Right ventricle myocardium superior (tissue), 1 donor: ENCODE results near the gene S100A13. TPM values are rescaled to one million over a fixed set of nuclear protein-coding genes. Genes with fewer than 3 reads are reported as not detected.
"Not testable (repeated sequence)": the region's sequence is repeated elsewhere in the genome, so short reads cannot be mapped to it uniquely, and the experiment has no call there.

Experiments
- ATAC-seq: fragments of 200-7000 bp; cut with Tn5 transposase; one replicate; pipeline ENCODE4 v1.9.1; 2020; ENCODE audit warnings: mild to moderate bottlenecking; ENCODE audit not compliant: poor library complexity
- DNase-seq: peaks from one replicate; pipeline ENCODE4 v3.0.0-alpha.2; 2020
- intact Hi-C: fragments of 100-400 bp; cut with DNase I; formaldehyde crosslinking; loops from one replicate; pipeline ENCODE4 v1.11.2; 2022
- total RNA-seq: library from RNA; stranded (reverse); fragmentation: NEBNext Ultra II Directional; extraction: Animal tissue kit (Norgen Biotek cat#: 25700); gene quantifications from one replicate; pipeline ENCODE4 v1.2.1, GENCODE V29; 2021
- donor health status: DM: no; HTN: yes; CAD: no; lungs with severe emphysema.

The S100A13 gene
- total RNA-seq, 1 donor from 2014 or later, result 153 TPM

DNA sequence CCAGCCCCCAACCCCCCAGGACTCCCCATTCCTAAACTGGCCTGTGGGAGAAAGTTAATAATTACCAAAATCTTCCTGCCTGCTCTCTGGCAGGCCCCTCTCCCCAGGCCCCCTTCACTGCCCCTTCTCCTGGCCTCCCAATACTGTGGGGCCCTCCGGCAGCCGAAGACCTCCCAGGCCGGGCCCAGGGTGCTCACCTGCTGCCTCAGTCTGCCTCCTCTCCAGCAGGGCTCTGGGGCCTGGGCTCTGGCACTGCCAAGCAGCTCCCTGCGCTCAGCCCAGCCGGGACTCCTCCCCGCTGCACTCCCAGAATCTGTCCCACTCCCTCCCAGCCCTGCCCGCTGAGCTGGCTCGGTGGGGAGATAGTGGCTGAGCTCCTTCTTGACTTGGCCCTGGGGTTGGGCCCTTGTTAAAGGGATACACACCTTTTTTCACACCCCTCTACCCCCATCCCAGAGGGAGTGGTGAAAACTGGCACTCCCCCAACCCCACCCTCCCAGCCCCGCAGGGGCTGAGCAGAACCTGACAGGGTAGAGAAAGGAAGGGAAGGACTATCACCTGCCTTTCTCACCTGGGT lies 14.5 kb downstream of the S100A13 start, which contains the start of gene S100A16:
TSS of gene S100A16 (minus strand) at position 383 of the 577 bp plus-strand sequence. CDS start 4,986 bp downstream, outside the sequence.
- ATAC-seq (peak; percentile 86), DNase-seq (peak; percentile 86)
- intact Hi-C loops, result no loop called here

DNA sequence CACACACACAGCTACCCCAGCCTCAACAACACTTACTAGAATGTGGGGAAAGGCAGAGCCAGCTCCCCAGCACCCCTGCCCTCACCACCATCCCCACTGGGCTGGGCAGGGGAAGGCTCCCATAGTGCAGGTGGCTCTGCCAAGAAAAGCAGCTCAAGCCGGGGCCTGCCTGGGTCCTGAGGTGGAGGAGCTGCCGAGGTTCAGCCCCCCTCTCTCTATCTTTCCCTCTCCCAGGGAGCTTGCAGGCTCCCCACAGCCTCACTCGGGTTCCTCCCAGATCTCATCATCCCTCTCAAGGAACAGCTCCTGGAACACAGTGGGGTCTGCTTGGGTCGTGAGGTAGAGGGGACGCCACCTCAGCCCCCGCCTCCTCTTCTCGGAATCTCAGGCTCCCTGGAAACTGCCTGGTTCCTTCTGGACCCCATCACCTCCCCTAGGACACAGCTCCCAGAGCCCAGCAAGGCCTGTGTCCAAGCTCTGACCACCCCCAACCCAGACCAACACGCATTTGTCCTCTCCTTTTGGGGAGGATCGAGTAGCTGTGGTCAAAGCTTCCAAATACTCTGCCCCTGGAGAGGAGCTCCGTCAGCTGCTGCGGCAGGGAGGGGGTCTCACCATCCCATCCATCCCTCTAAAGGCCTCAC lies 15.1 kb downstream of the S100A13 start:
- intact Hi-C loops, result no loop called here
- ATAC-seq (peak; percentile 11), DNase-seq (no peak)

DNA sequence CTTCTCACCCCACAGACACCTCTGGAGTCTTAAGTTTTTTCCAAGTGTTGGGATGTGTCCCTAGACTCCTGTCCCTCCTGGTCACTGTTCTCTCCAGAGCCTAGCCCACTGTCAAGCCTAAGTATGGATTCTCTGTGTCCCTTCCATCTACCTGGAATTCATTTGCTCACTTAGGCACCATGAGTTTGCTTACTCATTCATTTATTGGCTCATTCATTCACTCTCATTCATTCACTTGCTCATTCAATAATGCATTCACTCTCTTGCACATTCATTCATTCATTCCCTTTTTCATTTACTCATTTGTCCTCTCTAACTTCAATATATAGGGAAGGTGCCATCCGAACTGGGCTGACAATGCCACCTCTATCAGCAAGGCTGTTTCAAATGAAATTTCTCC lies 15.9 kb downstream of the S100A13 start:
- DNase-seq (no peak), ATAC-seq (no peak)
- intact Hi-C loops, result no loop called here

DNA sequence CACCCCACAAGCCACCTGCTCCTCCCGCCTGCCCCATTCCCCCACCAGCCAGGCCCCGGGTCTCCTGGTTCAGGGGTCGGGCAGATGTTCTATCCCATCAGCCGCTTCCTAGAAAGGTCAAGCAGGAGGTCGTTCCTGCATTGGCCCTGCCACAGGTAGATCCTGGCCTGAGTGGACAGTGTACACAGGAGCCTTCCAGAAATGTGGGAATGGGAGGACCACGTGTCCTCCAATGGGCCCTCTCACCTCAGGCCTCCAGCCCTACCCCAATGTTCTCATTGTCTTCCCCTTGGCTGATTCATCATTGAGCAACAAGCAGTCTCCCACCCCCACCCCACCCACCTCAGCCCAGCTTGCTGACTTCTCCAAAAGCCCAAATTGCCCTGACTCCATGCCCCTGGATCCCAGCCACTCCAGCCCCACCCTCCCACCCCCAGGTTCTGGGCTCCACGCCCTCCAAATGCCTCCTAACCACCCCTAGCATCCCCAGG lies 16.4 kb downstream of the S100A13 start:
- no peak for ATAC-seq
- intact Hi-C loops, result no loop called here

DNA sequence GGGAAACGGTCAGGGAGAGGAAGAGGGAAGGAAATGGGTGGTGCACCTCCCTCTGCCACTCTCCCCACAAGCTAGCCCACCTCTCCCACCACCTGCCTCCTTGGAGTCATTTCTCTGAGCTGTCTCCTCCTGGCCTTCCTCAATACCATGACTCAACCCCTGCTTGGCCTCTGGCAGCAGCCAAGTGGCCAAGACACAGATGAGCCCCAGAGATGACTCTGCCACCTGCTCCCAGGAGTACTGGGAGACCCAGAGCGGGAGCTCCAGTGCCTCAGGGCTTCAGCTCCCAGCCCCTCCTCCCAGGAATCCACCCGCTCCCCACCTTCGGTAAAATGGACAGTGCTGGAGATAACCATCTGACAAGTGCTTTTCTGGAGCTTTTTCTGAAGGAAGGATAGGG lies 17.0 kb downstream of the S100A13 start:
- intact Hi-C loops, result no loop called here
- DNase-seq, result no peak
- no peak for ATAC-seq

More for the DNA sequence above, 16.4 kb downstream of the S100A13 start:
- no peak for DNase-seq

DNA sequence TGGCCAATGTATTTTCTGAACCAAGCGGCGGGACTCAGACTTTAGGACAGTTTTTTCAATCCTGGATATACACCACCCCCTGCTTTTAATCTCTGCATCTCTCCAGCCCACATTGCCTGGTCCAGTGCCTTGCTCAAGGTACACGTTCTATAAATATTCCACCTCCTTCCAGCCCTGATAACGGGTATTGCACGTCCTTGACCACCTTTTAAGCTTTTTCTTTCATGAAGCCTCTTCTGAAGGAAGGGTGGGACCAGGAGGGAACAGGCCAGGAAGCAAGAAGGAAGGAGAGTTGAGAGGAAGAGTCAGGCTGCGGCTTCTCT lies 17.8 kb downstream of the S100A13 start:
- intact Hi-C loops, result no loop called here
- ATAC-seq (no peak), DNase-seq (no peak)

DNA sequence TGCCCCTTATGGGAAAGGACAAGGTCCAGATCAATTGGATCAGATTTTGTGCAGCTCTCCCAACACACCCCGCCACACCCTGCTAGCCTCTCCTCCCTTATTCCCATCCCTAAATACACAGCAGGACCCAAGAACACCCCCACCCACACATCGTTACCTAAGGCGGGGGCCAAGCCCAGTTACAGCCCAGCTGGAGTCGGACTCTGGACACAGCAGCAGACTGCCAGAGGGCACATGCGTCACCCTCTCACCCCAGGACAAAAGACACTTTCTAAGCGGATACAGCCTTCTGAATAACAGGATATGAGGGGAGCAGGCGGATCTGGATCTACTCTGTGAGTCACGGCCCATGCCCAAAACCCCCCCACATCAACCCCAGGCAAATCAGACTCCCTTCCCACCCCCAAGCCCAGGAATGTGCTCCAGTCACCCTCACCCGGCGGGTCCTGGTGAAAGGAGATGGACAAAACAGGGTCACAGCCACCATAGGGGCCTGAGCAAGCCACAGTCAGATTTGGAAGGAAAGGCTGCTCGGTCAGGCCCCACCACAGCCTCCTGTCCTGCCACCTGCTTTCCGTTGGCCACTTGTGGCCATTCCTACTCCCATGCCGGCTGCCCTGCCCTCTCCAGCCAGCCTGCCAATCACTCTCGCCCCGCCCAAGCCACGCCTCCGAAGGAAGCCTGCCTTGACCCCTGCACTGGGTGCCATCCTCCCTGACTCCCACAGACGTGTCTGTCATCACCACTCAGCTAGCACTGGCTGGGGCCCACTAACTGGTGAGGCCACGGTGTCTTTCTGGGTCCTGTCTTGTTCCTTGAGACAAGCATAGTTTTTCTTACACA lies 18.3 kb downstream of the S100A13 start:
- intact Hi-C loops, result no loop called here
- DNase-seq (peak; percentile 86), ATAC-seq (peak; percentile 62)

DNA sequence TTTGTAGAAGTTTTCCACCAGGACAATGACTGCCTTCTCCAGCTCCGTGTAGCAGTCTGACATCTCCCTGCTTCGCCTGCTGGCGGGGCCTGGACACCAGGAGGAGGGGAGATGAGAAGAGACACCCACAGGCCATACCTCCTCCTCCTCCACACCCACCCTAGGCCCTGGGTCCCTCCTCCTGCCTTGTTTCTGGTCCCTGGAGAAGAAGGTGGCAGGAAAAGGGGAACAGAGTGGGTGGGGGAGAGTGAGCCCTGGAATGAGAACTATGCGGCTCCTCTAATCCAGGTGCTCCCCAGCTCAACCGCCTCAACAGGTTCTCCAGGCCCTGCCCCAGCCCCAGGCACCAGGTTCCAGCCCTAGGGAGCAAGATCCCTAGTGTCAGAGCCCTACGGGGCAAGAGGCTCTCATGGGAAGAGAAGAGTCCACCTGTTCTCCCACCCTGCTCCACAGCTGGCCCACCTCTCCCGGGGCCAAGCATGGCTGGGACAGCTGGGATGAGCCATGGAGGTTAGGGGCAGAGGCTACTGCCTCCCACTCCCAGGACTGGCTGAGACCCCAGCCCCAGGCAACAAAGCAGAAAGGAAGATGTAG lies 19.1 kb downstream of the S100A13 start:
- intact Hi-C loops, result no loop called here
- no peak for DNase-seq
- ATAC-seq, result no peak

DNA sequence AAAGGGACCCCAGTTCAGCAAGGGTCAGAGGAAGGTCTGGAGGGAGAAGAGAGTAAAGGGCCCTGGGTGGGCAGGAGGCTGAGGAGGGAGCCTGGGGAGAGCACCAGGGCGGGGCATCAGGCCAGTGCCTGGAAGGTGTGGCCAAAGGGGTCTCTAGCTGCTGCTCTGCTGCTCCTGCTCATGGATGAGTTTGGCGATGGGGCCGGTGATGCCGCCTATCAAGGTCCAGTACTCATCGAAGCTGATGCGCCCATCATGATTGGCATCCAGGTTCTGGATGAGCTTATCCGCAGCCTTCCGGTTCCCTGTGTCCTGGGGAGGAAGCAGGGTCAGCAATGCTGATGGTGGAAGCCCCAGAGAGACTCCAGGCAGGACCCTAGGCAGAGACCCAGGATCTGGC lies 19.9 kb downstream of the S100A13 start:
- DNase-seq (no peak), ATAC-seq (no peak)
- intact Hi-C loops, result no loop called here

DNA sequence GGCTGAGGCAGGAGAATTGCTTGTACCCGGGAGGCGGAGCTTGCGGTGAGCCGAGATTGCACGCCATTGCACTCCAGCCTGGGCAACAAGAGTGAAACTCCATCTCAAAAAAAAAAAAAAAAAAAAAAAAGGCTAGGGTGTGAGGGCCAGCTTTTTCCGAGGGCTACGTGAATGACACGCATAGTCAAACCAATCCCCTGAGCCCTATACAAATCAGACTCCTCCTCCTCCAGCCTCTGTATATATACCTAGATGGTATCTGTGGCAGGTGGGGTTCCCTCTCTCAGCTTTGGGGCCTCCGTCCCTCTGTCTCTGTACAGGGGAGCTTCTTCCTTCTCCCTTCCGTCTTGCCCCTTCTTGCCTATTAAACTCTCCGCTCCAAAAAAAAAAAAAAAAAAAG lies 21.1 kb downstream of the S100A13 start:
- no peak for ATAC-seq
- intact Hi-C loops, result no loop called here

DNA sequence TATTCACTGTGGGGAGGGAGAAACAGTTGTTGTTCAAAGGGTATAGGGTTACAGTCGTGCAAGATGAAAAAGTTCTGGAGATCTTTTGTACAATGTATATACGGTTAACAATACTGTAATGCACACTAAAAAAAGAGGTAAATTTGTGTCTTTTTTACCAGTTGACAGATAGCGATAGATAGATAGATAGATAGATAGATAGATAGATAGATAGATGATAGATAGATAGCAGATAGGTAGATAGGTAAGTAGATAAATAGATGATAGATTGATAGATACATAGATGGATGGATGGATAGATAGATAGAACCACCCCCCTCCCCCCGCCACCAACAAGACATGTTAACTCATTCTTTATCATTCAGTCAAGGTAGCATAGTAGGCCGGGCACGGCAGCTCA lies 24.6 kb downstream of the S100A13 start:
- intact Hi-C loops, result no loop called here
- ATAC-seq (no peak), DNase-seq (no peak)

More for the DNA sequence above, 21.1 kb downstream of the S100A13 start:
- DNase-seq, result no peak

DNA sequence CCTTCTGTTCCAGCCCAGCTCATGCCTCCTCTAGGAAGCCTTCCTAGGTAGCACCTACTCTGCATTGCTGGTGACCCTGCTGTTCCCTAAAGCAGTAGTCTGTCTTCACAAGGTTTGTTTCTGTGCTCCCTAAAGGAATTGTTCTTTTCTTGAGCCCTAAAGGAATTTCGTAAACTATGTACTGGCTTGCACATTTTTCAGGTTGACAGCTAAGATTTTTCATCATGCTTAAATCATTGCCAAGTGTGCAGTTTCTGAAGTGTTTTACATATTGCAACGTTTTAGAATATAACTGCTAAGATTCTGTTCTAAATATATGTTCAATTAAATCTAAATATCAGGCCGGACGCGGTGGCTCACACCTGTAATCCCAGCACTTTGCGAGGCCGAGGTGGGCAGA lies 27.5 kb downstream of the S100A13 start:
- ATAC-seq (no peak), DNase-seq (no peak)
- intact Hi-C loops, result no loop called here

DNA sequence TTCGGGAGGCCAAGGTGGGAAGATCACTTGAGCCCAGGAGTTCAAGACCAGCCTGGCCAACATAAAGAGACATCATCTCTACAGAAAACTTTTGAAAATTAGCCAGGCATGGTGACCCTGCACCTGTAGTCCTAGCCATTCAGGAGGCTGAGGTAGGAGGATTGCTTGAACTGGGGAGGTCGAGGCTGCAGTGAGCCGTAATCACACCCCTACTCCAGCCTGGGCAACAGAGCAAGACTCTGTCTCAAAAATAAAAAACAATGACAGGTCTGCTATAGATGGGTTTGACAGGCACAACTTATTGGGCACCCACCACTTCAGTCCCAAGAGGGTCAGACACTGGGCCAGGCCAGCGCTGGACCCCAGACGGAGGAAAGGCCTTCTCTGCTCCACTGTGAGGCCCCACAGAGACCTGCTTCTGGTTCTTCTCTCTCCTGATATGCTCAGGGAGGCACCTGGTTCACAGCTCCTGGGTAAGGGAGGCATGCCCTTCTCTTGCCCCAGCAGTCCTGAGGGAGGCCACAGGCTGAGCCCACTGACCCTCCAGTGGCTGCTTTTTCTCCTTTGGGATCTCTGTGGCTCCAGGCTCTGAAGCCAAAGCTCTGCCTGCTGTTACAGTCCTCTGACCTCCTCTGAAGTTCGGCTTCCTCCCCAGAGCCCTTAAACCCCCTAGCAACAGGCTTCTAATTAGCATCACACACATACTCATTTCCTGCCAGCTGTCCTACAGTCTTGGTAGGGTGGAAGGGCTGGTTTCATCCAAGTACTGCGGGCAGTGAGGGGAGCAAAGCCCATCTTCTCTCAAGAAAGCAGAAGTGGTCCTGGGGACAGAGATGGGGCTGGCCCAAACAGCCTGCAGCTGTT lies 28.8 kb downstream of the S100A13 start:
- peak; percentile 27 for ATAC-seq
- no peak for DNase-seq
- intact Hi-C loops, result no loop called here

DNA sequence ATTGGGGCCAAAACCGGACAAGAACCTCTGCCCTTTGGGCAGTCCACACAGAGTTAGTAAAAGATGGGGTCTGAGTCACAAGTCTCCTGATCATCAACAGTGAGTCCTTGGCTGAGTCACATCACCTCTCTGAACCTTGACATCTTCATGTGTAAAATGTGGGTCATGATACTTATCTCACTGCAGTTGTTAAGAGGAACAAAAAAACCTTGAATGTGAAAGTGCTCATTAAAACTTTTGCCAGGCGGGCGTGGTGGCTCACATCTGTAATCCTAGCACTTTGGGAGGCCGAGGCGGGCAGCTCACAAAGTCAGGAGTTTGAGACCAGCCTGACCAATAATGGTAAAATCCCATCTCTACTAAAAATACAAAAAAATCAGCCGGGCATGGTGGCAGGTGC lies 30.1 kb downstream of the S100A13 start:
- DNase-seq (no peak), ATAC-seq (no peak)
- intact Hi-C loops, result no loop called here

DNA sequence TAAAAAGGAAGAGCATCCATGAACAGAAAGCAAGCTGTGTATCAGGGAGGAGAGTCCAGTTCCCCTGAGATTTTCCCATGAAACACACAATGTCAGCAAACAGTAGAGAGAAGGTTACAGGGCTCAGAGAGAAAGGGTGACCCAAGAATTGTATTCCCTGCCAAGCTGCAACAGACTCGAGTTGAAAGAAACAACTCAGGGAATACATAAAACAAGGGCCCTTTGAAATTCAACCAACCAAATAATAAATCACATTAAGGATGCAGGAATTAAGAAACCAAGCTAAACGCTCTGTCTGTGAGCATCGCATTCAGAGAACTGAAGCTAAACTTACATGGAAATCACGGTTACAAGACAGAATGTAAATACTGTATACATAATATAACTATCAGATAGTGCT lies 34.6 kb downstream of the S100A13 start:
- intact Hi-C loops, result no loop called here
- DNase-seq, result no peak
- no peak for ATAC-seq

DNA sequence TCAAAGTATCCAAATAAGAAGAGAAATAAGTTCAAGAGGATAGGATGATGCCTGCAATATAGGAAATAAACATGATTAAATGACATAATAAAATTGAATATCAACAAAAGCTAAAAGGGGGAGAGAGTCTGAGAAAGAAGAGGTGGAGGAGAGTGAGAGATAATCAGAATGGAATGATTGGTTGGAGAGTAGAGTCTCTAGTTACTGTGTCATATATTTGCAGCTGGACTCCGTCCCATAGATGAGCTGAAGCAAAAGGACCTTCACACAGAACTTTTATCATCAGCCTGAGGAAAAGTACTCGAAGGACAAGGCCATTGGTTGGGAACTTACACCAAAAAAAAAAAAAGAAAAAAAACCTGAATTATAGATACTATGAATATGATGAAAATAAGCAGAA lies 38.8 kb downstream of the S100A13 start:
- intact Hi-C loops, result no loop called here
- ATAC-seq (no peak), DNase-seq (no peak)

DNA sequence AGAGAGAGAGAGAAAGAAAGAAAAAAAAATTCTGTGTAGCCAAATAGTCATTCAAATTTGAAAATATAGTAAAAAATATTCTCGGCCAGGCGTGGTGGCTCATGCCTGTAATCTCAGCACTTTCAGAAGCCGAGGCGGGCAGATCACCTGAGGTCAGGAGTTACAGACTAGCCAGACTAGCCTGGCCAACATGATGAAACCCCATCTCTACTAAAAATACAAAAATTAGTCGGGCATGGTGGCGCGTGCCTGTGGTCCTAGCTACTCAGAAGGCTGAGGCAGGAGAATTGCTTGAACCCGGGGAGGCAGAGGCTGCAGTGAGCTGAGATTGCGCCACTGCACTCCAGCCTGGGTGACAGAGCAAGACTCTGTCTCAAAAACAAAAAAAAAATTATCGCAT lies 39.3 kb downstream of the S100A13 start:
- DNase-seq, intact Hi-C loops, ATAC-seq: not testable (repeated sequence)

DNA sequence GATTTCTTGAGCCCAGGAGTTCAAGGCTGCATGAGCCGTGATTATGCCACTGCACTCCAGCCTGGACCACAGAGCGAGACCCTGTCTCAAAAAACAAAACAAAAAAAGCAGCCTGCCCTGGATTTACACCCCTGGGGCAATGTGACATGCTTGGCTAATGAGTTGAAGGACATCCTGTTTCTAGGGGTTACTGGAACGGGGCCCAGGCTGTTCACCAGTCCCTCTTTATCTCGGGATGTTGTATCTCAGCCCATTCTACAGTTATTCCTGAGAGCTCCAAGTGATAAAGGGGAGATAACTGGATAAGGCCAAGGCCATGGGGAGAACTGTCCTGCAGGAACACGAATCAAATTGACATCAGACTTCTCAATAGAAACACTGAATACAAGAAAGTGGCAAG lies 40.0 kb downstream of the S100A13 start:
- intact Hi-C loops, result no loop called here
- ATAC-seq, result peak; percentile 74
- no peak for DNase-seq

DNA sequence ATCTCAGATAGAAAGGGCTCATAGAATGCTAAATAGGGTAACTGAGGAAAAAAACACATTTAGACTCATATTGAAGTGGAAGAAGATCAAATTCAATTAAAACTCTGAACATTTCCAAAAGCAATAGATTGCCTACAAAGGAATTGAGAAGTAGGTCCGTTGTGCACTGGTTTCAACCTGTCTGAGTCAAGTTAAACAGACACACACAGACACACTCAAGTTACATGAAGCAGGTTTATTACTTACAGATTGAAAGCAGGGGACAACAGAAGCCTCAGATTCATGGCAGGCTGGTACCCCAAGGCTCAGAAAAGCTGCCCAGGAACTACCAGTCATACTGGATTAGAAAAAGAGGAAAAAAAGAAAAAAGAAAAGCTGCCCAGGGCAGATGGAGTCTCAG lies 41.0 kb downstream of the S100A13 start:
- intact Hi-C loops, result no loop called here
- no peak for DNase-seq

More for the DNA sequence above, 41.0 kb downstream of the S100A13 start:
- ATAC-seq, result no peak
